Thyroid gland (tissue), 4 donors: Measurements from ENCODE around the gene CCDC9.

ENCODE experiments used
- POLR2A ChIP-seq, 2 donors: fragments of 450-650 bp; IDR thresholded peaks; one replicate each; pipeline ENCODE4 v1.6.1; 2017; ENCODE audit warnings: antibody characterized with exemption in 2 of 2, mild to moderate bottlenecking in 2 of 2, moderate library complexity in 1 of 2
- TF ChIP-seq, protein P1 (sequence below), 6 experiments: fragments of 200-600 bp in 3 of 6; fragments of 450-650 bp in 3 of 6; sonication (generic) in 3 of 6; IDR thresholded peaks; one replicate each; pipeline ENCODE4 v1.5.1; 2016 to 2019; ENCODE audit warnings: antibody characterized with exemption in 6 of 6, mild to moderate bottlenecking in 2 of 6, inconsistent platforms in 1 of 6, moderate library complexity in 1 of 6

DNA sequence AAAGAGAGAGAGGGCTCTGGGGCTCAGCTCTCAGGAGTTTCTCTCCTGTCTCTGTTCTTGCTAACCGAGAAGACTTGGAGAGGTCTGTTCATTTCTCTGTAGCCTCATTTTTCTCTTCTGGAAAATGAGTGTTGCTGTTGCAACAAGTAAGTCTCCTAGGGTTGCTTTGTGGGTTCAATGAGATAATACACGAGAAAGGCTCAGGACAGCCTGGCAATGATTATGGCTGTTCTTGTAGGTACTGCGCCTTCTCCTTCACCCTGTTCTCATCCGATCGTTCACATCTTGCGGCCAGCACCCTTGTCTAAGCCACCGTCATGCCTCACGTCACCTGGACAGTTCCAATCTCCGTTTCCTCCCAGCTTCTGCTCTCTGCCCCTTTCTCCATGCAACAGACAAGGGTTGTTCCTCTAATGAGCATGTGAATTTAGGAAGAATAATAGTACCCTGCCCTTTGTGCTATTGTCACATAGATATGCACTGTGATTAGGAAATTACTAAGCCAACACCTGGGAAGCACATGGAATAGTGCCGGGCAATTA is 57.5 kb downstream of the CCDC9 start:
- TF ChIP-seq, protein P1, sequence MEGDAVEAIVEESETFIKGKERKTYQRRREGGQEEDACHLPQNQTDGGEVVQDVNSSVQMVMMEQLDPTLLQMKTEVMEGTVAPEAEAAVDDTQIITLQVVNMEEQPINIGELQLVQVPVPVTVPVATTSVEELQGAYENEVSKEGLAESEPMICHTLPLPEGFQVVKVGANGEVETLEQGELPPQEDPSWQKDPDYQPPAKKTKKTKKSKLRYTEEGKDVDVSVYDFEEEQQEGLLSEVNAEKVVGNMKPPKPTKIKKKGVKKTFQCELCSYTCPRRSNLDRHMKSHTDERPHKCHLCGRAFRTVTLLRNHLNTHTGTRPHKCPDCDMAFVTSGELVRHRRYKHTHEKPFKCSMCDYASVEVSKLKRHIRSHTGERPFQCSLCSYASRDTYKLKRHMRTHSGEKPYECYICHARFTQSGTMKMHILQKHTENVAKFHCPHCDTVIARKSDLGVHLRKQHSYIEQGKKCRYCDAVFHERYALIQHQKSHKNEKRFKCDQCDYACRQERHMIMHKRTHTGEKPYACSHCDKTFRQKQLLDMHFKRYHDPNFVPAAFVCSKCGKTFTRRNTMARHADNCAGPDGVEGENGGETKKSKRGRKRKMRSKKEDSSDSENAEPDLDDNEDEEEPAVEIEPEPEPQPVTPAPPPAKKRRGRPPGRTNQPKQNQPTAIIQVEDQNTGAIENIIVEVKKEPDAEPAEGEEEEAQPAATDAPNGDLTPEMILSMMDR (IDR thresholded peaks at IDR 0.05) = no peak
- no peak for TF ChIP-seq POLR2A (IDR thresholded peaks at IDR 0.05)
